ENCODE results near the gene SLC22A3.
"Not testable (repeated sequence)": the region's sequence is repeated elsewhere in the genome, so short reads cannot be mapped to it uniquely, and the experiment has no call there.

The SLC22A3 gene, protein sequence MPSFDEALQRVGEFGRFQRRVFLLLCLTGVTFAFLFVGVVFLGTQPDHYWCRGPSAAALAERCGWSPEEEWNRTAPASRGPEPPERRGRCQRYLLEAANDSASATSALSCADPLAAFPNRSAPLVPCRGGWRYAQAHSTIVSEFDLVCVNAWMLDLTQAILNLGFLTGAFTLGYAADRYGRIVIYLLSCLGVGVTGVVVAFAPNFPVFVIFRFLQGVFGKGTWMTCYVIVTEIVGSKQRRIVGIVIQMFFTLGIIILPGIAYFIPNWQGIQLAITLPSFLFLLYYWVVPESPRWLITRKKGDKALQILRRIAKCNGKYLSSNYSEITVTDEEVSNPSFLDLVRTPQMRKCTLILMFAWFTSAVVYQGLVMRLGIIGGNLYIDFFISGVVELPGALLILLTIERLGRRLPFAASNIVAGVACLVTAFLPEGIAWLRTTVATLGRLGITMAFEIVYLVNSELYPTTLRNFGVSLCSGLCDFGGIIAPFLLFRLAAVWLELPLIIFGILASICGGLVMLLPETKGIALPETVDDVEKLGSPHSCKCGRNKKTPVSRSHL

DNA sequence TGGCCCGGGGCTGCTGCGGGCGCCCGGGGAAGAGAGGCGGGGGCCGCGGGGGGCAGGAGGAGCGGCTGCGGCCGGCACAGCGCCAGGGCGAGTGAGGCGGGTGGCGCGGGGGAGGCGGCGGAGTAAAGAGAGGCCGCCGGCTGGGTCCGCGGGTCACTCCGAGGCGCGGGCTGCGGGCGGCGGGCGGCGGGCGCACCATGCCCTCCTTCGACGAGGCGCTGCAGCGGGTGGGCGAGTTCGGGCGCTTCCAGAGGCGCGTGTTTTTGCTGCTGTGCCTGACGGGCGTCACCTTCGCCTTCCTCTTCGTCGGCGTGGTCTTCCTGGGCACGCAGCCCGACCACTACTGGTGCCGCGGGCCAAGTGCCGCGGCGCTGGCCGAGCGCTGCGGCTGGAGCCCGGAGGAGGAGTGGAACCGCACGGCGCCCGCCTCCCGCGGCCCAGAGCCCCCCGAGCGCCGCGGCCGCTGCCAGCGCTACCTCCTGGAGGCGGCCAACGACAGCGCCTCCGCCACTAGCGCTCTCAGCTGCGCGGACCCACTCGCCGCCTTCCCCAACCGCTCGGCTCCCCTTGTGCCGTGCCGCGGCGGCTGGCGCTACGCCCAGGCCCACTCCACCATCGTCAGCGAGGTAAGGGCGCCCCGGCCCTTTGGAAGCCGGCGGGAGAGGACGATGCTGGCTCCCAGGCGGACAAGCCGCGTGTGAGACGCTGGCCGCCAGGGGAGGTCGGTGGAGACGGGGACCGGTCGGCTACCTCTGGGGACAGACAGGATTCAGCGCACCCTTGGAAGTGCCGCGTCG, at the start of gene SLC22A3:
TSS of gene SLC22A3 (plus strand) at position 156 of the 797 bp plus-strand sequence. CDS start at position 198, 42 bp downstream.
- TF ChIP-seq POLR2A (IDR thresholded peaks at IDR 0.05; ENCODE audit: low read length), result no peak
- TF ChIP-seq GATA1 (IDR thresholded peaks at IDR 0.05; ENCODE audit: low read depth, low read length), result no peak
- no peak for DNase-seq

DNA sequence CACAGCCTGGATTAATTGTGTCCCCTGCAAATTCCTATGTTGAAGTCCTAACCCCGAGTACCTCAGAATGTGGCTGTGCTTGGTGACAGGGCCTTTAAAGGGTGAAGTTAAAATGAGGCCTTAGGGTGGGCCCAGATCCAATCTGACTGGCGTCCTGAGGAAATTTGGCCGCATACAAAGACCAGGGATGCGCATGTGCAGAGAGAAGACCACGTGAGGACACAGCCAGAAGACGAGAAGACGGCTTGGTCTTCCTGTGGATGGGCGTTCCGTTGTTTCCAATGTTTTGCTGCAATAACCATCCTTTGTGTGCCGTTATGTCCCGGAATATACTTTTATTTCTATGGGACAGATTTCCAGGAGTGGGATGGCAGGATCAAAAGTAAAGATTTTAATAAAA, 48.6 kb upstream of the SLC22A3 start:
- no peak for TF ChIP-seq POLR2A (IDR thresholded peaks at IDR 0.05; ENCODE audit: low read length)
- TF ChIP-seq GATA1 (IDR thresholded peaks at IDR 0.05; ENCODE audit: low read depth, low read length), result no peak
- no peak for DNase-seq

DNA sequence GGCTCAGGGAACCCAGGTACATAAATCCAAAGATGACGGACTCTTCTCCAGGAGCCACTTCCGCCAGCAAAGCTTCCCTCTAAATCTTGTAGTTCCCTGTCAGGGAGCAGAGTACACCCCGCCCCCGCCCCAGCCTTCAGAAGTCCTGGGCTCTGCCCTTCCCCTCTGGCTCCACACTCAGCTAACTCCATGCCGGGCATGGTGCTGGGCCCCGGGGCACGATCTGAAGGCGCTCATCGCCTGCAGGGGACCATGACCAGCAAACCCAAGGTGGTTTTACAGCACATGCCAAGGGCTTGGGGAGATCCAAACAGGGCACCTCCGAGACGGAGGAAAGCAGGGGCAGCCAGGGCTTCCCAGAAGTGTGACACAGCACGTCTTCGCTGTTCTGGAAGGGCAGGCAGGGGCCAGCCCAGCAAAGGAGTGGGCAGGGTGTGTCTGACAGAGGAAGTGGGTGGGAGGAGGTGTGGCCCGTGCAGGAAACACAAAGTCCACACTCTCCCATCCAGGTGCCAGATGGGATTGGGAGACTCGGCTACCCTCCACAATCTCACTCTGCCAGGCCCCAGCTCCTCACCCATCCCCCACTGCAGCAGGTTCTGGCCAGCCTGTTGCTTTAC, 48.0 kb upstream of the SLC22A3 start:
- TF ChIP-seq POLR2A (IDR thresholded peaks at IDR 0.05; ENCODE audit: low read length), result no peak
- TF ChIP-seq GATA1 (IDR thresholded peaks at IDR 0.05; ENCODE audit: low read depth, low read length), result no peak
- no peak for DNase-seq

DNA sequence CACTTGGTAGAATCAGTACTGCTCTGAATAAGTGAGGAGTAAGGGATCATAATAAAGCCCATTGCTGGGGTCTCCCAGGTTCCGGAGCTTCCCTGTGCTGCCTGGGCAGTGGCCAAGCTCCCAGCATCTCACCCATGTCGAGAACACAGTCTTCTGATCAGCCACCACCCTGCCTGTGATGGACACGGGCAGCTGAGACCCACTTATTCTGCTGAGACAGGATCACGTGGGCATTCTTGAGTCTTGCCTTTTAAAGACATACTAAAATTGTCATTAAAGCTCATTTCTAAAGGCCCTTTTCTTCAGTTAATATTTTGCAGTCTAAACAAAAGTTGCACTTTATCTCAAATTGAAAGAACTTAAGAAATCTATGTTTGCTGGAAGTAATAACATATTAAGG, 46.8 kb upstream of the SLC22A3 start:
- TF ChIP-seq POLR2A (IDR thresholded peaks at IDR 0.05; ENCODE audit: low read length) (no peak), GATA1 (IDR thresholded peaks at IDR 0.05; ENCODE audit: low read depth, low read length) (no peak)

DNA sequence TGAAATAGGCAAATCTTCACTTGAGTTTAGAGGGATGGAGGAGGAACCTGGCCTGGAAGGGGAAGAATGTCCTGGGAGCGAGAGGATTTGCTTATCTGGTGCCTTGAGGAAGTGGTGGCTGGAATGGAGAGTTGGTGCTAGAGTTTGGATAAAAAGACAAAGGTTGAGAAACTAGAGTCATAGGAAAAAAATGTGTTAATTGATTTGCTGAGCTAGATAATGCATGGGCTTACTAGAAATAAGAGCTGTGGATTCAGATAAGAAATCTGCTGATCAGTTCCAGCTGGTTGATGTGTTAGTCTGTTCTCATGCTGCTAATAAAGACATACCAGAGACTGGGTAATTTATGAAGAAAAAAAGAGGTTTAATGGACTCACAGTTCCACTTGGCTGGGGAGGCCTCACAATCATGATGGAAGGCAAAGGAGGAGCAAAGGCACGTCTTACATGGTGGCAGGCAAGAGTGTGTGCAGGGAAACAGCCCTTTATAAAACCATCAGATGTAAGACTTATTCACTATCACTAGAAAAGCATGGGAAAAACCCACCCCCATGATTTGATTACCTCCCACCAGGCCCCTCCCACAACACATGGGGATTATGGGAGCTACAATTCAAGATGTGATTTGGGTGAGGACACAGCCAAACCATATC, 45.6 kb upstream of the SLC22A3 start:
- DNase-seq, result not testable (repeated sequence)

More for the DNA sequence above, 46.8 kb upstream of the SLC22A3 start:
- DNase-seq, result no peak

DNA sequence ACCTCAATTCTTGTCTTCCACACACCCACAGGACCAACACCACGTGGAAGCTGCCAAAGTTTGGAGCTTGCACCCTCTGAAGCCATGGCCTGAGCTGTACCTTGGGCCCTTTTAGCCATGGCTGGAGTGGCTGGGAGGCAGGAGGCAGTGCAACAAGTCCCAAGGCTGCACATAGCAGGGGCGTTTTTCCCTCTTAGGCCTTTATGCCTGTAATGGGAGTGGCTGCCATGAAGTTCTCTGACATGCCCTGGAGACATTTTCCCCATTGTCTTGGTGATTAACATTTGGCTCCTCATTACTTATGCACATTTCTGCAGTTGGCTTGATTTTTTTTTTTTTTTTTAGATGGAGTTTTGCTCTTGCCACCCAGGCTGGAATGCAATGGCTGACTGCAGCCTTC, 44.4 kb upstream of the SLC22A3 start:
- DNase-seq, result no peak
- TF ChIP-seq GATA1 (IDR thresholded peaks at IDR 0.05; ENCODE audit: low read depth, low read length), result no peak
- no peak for TF ChIP-seq POLR2A (IDR thresholded peaks at IDR 0.05; ENCODE audit: low read length)

DNA sequence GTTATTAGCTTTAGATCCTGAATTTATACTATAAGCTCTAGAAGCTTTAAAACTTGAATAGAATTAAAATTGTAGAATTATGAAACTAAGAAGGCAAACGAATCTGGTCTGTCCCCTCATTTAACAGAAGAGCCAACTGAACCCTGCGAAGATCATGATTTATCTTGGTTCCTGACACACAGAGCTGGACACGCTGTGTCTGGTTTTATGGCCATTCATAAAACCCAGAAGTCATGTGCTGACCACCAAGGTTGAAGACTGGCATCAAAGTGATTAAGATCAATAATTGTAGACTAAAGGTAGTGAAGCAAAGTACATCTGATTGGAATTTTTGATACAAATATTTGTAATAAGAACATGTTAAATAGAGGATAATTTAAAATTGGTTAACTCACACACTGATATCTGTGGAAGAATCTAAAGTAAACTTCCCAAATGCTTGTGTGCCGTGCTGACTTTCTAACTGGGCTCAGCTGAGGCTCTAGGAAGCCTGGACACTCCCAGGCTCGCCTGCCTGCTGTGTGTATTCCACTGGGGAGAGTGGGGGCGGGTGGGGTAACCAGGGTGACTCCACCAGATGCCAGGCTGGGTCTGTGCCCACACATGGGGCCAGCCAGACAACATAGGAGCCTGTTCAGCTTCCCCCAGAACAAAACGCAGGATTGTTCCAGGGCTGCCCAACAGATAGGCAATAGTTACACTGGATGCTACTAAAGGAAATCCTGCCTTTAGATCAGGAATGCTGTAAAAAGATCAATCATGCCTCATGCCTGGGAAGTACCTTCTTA, 42.1 kb upstream of the SLC22A3 start:
- TF ChIP-seq GATA1 (IDR thresholded peaks at IDR 0.05; ENCODE audit: low read depth, low read length) (no peak), POLR2A (IDR thresholded peaks at IDR 0.05; ENCODE audit: low read length) (no peak)
- DNase-seq, result no peak

DNA sequence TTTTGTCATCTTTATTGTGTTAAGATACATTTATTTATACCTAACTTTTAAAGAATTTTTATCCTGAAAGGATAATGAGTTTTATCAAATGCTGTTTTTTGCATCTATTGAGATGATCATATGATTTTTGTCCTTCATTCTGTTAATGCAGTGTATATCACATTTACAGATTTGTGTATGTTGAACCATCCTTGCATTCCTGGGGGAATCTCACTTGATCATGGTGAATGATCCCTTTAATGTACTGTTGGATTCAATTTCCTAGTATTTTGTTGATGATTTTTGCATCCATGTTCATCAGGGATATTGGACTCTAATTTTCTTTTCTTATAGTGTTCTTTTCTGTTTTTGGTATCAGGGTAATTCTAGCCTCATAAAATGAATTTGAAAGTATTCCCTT, 38.5 kb upstream of the SLC22A3 start:
- no peak for TF ChIP-seq GATA1 (IDR thresholded peaks at IDR 0.05; ENCODE audit: low read depth, low read length)
- no peak for TF ChIP-seq POLR2A (IDR thresholded peaks at IDR 0.05; ENCODE audit: low read length)
- no peak for DNase-seq

DNA sequence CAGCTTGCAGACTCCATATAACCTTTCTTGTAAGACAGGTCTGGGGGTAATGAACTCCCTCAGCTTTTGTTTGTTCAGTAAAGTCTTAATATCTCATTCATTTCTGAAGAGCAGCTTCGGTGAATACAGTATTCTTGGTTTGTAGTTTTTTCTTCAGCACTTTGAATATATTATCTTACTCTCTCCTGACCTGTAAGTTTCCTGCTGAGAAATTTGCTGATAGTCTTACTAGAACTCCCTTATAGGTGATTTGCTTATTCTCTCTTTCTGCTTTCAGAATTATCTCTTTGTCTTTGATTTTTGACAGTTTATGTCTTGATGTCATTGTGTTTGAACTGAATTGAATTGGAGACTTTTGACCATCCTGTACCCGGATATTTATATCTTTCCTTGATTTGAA, 35.3 kb upstream of the SLC22A3 start:
- TF ChIP-seq GATA1 (IDR thresholded peaks at IDR 0.05; ENCODE audit: low read depth, low read length) (no peak), POLR2A (IDR thresholded peaks at IDR 0.05; ENCODE audit: low read length) (no peak)
- DNase-seq, result no peak

DNA sequence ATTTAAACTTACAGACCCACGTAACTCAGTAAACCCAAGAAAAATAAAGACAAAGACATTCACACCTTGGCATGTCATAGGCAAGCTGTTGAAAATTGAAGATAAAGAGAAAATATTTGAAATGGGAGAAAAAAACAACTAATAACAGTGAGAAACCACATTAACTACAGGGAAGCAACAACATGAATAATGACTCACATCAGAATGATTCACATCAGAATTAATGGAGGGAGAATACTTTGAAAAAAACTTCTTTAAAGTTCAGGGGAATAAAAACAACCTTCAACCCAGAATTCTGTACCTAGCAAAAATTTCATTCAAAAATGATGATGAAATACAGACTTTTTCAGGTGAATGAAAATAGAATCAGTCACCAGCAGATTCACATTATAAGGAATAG, 32.9 kb upstream of the SLC22A3 start:
- no peak for TF ChIP-seq POLR2A (IDR thresholded peaks at IDR 0.05; ENCODE audit: low read length)
- no peak for TF ChIP-seq GATA1 (IDR thresholded peaks at IDR 0.05; ENCODE audit: low read depth, low read length)
- DNase-seq, result no peak

DNA sequence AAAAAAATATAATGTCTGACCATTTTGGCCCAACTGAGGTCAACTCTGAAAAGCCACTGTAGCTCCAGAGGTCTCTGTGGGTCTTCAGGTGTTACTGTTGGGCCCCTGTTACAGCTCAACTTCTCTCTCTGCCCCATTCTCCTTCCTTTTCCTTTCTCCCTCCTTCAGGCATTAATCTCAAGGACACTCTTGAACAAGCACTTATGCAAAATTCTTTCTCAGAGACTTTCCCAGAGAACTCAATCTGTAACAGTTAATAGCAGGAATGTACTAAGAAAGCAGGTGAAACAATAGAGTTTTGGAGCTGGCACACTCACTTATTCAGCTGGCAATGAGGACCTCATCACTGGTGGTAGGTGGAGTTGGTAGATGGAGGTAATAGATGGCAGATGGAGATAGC, 31.9 kb upstream of the SLC22A3 start:
- DNase-seq, result no peak
- TF ChIP-seq GATA1 (IDR thresholded peaks at IDR 0.05; ENCODE audit: low read depth, low read length), result no peak
- TF ChIP-seq POLR2A (IDR thresholded peaks at IDR 0.05; ENCODE audit: low read length), result no peak

DNA sequence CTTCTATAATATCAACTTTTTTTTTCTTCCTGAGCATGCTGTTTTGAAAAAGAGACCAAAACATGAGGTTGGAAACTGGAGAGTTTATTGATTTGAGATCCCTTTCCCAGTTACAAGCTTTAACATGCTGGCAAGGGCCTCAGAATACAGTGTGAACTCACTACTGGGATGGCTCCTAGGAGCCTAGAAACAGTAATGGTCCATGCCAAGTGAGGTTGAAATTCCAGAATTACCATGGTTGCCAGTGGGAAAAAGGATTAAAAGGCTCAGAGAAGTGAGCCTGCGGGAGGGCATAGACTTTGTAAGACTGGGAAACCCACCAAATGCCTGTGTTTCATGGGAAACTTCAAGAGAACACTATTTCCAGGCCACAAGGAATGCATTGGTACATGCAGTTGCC, 28.9 kb upstream of the SLC22A3 start:
- TF ChIP-seq POLR2A (IDR thresholded peaks at IDR 0.05; ENCODE audit: low read length) (no peak), GATA1 (IDR thresholded peaks at IDR 0.05; ENCODE audit: low read depth, low read length) (no peak)
- DNase-seq, result no peak

All from erythroblast (primary cell).